SK-N-MC (cell line): ENCODE data around the gene TNNT2.

Source experiments
- EZH2 ChIP-seq: fragments of 200-600 bp; sonication (generic); IDR thresholded peaks from one replicate; pipeline ENCODE4 v1.6.1; 2017; ENCODE audit warnings: antibody characterized with exemption
- POLR2AphosphoS5 ChIP-seq: IDR thresholded peaks from 2 replicates; pipeline ENCODE4 v1.6.1; 2012; ENCODE audit warnings: mild to moderate bottlenecking, low read depth, low read length, borderline replicate concordance

DNA sequence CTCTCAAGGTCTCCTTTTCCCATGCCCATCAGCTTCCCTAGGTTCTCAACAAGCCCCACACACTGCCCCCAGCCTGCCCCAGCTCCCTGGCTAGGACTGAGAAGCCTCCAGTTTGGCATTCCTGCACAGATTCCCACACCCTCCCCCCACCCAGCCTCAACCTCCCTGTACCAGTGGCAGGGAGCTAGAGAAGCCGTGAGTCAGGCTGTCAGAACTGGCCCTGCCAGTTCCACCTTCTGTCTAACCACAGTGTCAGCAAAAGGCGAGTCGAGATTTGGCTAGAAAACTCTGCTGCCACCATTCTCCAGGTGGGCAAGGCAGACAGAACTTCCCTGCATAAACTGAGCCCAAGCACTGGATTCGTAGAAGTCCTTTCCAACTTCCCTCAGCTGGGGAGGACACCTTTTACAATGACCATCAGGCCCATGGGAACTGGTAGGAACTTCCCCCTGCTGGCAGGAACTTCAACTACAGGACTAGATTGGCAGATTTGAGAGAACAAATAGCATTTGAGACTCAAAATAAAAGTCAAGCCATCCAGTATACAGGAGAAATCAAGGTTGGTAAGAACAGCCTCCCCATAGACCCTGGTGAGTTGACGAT lies 31.0 kb downstream of the TNNT2 start:
- no peak for TF ChIP-seq POLR2AphosphoS5
- no peak for TF ChIP-seq EZH2
